Anterior cingulate cortex (tissue), 58 donors: ENCODE data around the gene ZNF628.

Experiments used
- DNase-seq, 58 donors: peaks; one replicate each; lab custom pipeline; 2025; lab: John Stamatoyannopoulos, UW

The ZNF628 gene

DNA sequence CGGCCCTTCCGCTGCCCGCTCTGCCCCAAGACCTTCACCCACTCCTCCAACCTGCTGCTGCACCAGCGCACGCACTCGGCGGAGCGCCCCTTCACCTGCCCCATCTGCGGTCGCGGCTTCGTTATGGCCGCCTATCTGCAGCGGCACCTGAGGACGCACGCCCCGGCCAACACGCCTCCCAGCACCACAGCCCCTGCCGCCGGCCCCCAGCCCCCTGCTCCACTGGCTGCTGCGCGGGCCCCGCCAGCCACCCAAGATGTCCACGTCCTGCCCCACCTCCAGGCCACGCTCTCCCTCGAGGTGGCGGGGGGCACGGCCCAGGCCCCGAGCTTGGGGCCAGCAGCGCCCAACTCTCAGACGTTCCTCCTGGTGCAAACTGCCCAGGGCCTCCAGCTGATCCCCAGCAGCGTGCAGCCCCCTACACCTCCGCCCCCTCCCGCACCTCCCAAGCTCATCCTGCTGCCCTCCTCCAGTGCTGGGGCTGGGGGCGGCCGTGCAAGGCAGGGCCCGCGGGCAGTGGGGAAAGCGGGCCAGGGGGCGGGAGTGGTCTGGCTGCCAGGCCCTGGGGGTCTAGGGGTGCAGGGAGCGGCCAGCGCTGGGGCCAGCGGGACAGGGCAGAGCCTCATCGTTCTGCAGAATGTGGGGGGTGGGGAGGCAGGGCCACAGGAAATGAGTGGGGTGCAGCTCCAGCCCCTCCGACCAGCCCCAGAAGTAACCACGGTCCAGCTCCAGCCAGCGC, 6.7 kb downstream of the ZNF628 start:
- no peak for DNase-seq

- no peak for DNase-seq
Observed at GRCh38 chr19:55483706-55484592, 7.5 kb downstream of the ZNF628 start.

DNA sequence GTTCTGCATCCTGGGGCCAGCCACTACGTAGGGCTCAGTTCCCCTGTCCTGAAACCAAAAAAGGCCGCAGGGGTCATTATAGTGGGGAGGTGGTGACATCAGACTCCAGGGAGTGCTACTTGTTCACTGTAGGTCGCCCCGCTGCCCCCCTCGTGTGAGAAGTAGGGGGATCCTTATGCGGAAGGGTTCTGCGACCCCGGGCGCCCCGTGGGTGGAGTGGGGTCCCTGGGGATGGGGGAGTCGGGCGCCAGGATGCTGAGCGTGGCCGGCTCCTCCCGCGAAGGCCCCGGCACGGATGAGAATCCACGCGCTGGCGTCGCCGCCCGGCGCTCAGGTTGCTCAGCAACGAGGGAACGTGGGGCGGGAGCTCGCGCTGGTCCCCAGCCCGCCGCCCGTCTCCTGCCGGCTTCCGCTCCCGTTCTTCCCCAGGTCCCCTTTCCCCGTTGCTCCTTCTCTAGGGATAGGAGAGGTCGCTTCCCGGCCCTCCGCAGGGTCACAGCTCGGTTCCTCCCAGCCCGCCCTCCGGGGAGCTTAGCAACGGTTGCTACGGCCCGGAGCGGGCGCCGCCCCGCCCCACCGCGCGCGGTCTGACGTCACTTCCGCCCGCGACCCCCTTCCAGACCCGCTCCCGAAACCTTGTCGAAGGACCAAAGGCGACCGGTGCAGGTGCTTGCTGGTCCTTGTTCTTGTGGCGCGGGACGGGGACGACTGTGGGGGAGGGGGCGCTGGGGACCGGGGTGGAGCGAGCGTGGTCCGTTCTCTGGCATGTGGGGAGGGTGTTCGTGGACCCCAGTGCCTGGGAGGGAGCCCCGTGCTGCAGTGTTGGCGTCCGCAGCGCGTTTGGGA, 8.4 kb downstream of the ZNF628 start, which contains the start of gene NAT14:
Gene NAT14, plus strand, starts transcription at position 596 of the 846 bp plus-strand sequence. CDS start 521 bp downstream, outside the sequence.
- DNase-seq = peak in 50 of 58 donors; percentile 17 to 80 (median 44)

GRCh38 chr19:55485439-55486011, 9.1 kb downstream of the ZNF628 start:
- DNase-seq = peak in 1 of 58 donors; percentile 28

GRCh38 chr19:55486043-55486970, 9.9 kb downstream of the ZNF628 start:
- no peak for DNase-seq

- peak in 7 of 58 donors; percentile 5 to 53 (median 31) for DNase-seq
Observed at GRCh38 chr19:55486971-55487923, 10.8 kb downstream of the ZNF628 start.

- DNase-seq = peak in 20 of 58 donors; percentile 9 to 51 (median 30)
Observed at GRCh38 chr19:55487924-55488687, 11.7 kb downstream of the ZNF628 start, which contains the start of gene SSC5D. TSS of gene SSC5D (plus strand) at chr19:55488436. CDS start at chr19:55488590, 154 bp downstream.

- DNase-seq = no peak
Observed at GRCh38 chr19:55488986-55489710, 12.7 kb downstream of the ZNF628 start.

- DNase-seq = no peak
Observed at GRCh38 chr19:55489711-55490477, 13.5 kb downstream of the ZNF628 start.

GRCh38 chr19:55490478-55491432, 14.3 kb downstream of the ZNF628 start:
- DNase-seq = no peak

GRCh38 chr19:55491546-55492360, 15.3 kb downstream of the ZNF628 start:
- DNase-seq = no peak

DNA sequence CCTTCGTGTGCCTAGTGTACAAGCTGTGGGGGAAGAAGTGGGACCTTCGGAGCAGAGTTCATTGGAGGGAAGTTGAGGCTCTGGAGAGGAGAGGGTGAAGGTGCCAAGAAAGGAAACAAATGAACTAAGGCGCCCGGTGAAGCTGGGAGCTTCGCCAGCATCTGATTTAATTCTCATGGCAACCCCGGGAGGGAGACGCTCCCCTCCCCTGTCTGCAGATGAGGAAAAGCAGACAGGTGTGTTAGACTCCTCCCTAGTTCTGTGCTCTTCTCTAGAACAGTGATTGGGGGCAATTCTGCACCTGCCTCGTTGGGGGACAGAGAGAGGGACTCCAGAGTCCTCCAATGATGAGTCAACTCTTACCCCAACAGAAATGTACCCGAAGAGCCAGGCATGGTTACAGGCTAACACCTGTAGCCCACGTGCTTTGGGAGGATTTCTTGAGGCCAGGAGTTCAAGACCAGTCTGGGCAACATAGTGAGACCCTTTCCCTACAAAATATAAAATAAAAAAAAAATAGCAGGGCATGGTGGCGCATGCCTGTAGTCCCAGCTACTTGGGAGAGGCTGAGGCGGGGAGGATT, 16.0 kb downstream of the ZNF628 start:
- DNase-seq = no peak

DNA sequence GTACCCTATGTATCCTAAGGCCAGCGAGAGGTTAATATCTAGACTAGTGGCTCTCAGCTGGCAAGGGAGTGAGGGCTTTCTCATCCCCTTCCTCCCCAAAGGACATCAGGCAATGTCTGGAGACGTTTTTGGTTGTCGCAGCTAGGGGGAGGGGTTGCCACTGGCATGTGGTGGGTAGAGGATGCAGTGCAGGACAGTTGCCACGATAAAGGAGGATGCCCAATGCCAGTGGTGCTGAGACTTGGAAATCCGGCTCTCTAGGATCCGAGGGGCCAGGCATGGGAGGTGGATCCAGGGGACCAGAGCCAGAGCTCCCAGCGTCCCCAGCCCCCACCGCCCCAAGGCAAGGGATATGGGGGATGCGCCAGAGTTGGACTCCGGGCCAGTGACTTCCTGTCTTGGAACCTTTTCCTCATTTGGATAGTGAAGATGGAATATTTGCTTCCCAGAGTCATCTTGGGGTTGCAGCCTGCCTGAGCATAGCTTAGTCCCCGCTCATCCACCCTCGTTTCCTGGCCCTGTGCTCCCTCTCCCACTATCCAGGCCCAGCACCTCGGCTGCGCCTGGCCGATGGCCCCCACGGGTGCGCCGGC, 16.7 kb downstream of the ZNF628 start:
- no peak for DNase-seq
